CD4-positive, alpha-beta T cell treated with Interleukin-12 subunit alpha and Interleukin-12 subunit beta, for 1 hour (primary cell): ENCODE results near the gene LRIT3.

ENCODE experiments used
- DNase-seq: peaks from one replicate; pipeline ENCODE4 v3.0.0-alpha.2; 2020

LRIT3 gene

GRCh38 chr4:109912706-109913595, 65.0 kb downstream of the LRIT3 start, which contains the start of gene EGF:
TSS of gene EGF (plus strand) at chr4:109912883. CDS start at chr4:109913336, 453 bp downstream.
- DNase-seq: no peak

GRCh38 chr4:109913596-109914241, 65.8 kb downstream of the LRIT3 start:
- no peak for DNase-seq

GRCh38 chr4:109914322-109914721, 66.4 kb downstream of the LRIT3 start:
- no peak for DNase-seq

GRCh38 chr4:109915385-109916026, 67.6 kb downstream of the LRIT3 start:
- DNase-seq: no peak

- no peak for DNase-seq
These were observed 68.1 kb downstream of the LRIT3 start for GRCh38 chr4:109916027-109916409.

GRCh38 chr4:109921384-109921808, 73.5 kb downstream of the LRIT3 start:
- DNase-seq: no peak
